NT2/D1 (cell line): ENCODE results near the gene SST.

Experiments
- DNase-seq: peaks from one replicate; pipeline ENCODE4 v3.0.0-alpha.2; 2011; ENCODE audit warnings: low read depth, low spot score
- H3K27me3 ChIP-seq: 2 replicates; pipeline ENCODE4 v1.6.0; 2011; ENCODE audit warnings: mild to moderate bottlenecking; ENCODE audit not compliant: insufficient read length, insufficient read depth
- H3K36me3 ChIP-seq: 2 replicates; pipeline ENCODE4 v1.6.1; 2011; ENCODE audit warnings: mild to moderate bottlenecking, low read length, mixed read lengths; ENCODE audit not compliant: insufficient read depth, insufficient read length
- H3K4me1 ChIP-seq: 2 replicates; pipeline ENCODE4 v1.5.1; 2011; ENCODE audit not compliant: insufficient read depth, insufficient read length
- H3K4me3 ChIP-seq: 2 replicates; pipeline ENCODE4 v1.5.1; 2011; ENCODE audit warnings: low read depth; ENCODE audit not compliant: insufficient read length
- H3K9ac ChIP-seq: 2 replicates; pipeline ENCODE4 v1.6.0; 2011; ENCODE audit warnings: low read depth; ENCODE audit not compliant: insufficient read length
- H3K9me3 ChIP-seq: 2 replicates; pipeline ENCODE4 v1.5.1; 2011; ENCODE audit warnings: mild to moderate bottlenecking, low read length; ENCODE audit not compliant: insufficient read depth
- SUZ12 ChIP-seq: IDR thresholded peaks from 2 replicates; pipeline ENCODE4 v1.6.1; 2011; ENCODE audit not compliant: insufficient read length, insufficient read depth; ENCODE audit errors: extremely low read depth
- YY1 ChIP-seq: IDR thresholded peaks from 2 replicates; pipeline ENCODE4 v1.6.1; 2011; ENCODE audit not compliant: insufficient read length, insufficient read depth
- ZNF274 ChIP-seq: IDR thresholded peaks from 2 replicates; pipeline ENCODE4 v1.6.1; 2011; ENCODE audit warnings: mild to moderate bottlenecking, low read depth, low read length

The SST gene

GRCh38 chr3:187626581-187626980, 43.6 kb downstream of the SST start:
- no peak for DNase-seq
- no peaks in the 10 kb centered on the region for H3K4me1 ChIP-seq
- TF ChIP-seq SUZ12 (no peak), YY1 (no peak), ZNF274 (no peak)
- H3K4me3 ChIP-seq = no peak overlapping the region
- H3K36me3 ChIP-seq = no peaks in the 10 kb centered on the region
- H3K9me3 ChIP-seq = no peaks in the 10 kb centered on the region
- no peak overlapping the region for H3K9ac ChIP-seq
- H3K27me3 ChIP-seq = peaks cover 7% of the 10 kb centered on the region

GRCh38 chr3:187624588-187624987, 45.6 kb downstream of the SST start:
- Histone ChIP-seq H3K27me3 (peaks cover 25% of the 10 kb centered on the region), H3K9ac (no peak overlapping the region), H3K4me1 (no peaks in the 10 kb centered on the region), H3K4me3 (no peak overlapping the region), H3K36me3 (no peaks in the 10 kb centered on the region), H3K9me3 (no peaks in the 10 kb centered on the region; the same call in 1 of the 2 replicates)
- DNase-seq = no peak
- no peak for TF ChIP-seq ZNF274
- TF ChIP-seq YY1 = no peak
- no peak for TF ChIP-seq SUZ12

GRCh38 chr3:187623285-187623814, 46.8 kb downstream of the SST start:
- peaks cover 25% of the 10 kb centered on the region for H3K27me3 ChIP-seq
- no peak overlapping the region for H3K9ac ChIP-seq
- H3K4me1 ChIP-seq = peaks cover 3% of the 10 kb centered on the region
- H3K4me3 ChIP-seq = no peak overlapping the region
- no peak for DNase-seq
- TF ChIP-seq ZNF274 (no peak), SUZ12 (no peak), YY1 (no peak)
- H3K9me3 ChIP-seq = no peaks in the 10 kb centered on the region; the same call in 1 of the 2 replicates
- H3K36me3 ChIP-seq = no peaks in the 10 kb centered on the region

GRCh38 chr3:187621881-187622280, 48.3 kb downstream of the SST start:
- H3K27me3 ChIP-seq = peaks cover 35% of the 10 kb centered on the region

GRCh38 chr3:187619461-187619860, 50.7 kb downstream of the SST start:
- Histone ChIP-seq H3K4me3 (no peak overlapping the region), H3K27me3 (peaks cover 37% of the 10 kb centered on the region), H3K36me3 (no peaks in the 10 kb centered on the region), H3K9ac (no peak overlapping the region), H3K4me1 (peaks cover 3% of the 10 kb centered on the region), H3K9me3 (no peaks in the 10 kb centered on the region; the same call in 1 of the 2 replicates)
- no peak for DNase-seq
- TF ChIP-seq SUZ12 (no peak), ZNF274 (no peak), YY1 (no peak)

More at GRCh38 chr3:187621881-187622280, 48.3 kb downstream of the SST start:
- no peak for DNase-seq
- H3K36me3 ChIP-seq = no peaks in the 10 kb centered on the region
- no peak overlapping the region for H3K9ac ChIP-seq
- no peak overlapping the region for H3K4me3 ChIP-seq
- H3K9me3 ChIP-seq = no peaks in the 10 kb centered on the region; the same call in 1 of the 2 replicates
- H3K4me1 ChIP-seq = peaks cover 3% of the 10 kb centered on the region
- TF ChIP-seq YY1 = no peak
